ENCODE measurements around the gene CREB3L2. TPM values are rescaled to one million over a fixed set of nuclear protein-coding genes. Genes with fewer than 3 reads are reported as not detected.

CREB3L2 gene
- total and polyA plus RNA-seq, 2 donors, result 20.7 to 31.5 TPM

DNA sequence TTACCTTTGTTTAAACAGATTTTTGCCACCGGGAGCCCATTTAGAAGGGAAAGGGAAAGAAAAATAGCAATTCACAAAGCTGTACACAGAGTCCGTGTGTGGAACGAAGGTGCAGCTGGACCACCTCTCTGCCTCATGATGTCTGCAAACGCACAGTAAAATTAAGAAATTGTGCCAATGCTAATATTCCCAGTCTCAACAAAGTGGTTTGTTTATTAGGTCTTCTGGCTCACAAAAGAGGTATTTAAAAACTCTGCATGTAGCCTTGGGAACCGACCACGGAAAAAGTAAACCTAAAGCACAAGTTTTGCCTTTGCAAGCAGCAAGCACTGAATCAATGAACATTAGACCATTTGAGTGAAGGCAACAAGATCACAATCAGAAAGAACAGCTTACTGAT is 57.7 kb downstream of the CREB3L2 start:
- no peak for DNase-seq (ENCODE audit: extremely low spot score)
- Histone ChIP-seq H3K4me3 (ENCODE audit: low read depth, low read length) (no peak overlapping the region), H3K4me1 (ENCODE audit: insufficient read depth) (peaks cover 4% of the 10 kb centered on the region), H3K36me3 (ENCODE audit: insufficient read depth) (no peaks in the 10 kb centered on the region), H3K27ac (ENCODE audit: low read depth) (no peak overlapping the region)
- WGBS, result 33% methylated on average over 6 of the region's 6 CpGs

- no peak overlapping the region for H3K4me3 ChIP-seq (ENCODE audit: low read depth, low read length)
- H3K4me1 ChIP-seq (ENCODE audit: insufficient read depth), result peaks cover 4% of the 10 kb centered on the region
- DNase-seq (ENCODE audit: extremely low spot score), result no peak
- H3K36me3 ChIP-seq (ENCODE audit: insufficient read depth), result no peaks in the 10 kb centered on the region
- WGBS, result 54% methylated on average over 2 of the region's 2 CpGs
- H3K27ac ChIP-seq (ENCODE audit: low read depth), result no peak overlapping the region
Measured at GRCh38 chr7:137943132-137943551, 58.7 kb downstream of the CREB3L2 start.

DNA sequence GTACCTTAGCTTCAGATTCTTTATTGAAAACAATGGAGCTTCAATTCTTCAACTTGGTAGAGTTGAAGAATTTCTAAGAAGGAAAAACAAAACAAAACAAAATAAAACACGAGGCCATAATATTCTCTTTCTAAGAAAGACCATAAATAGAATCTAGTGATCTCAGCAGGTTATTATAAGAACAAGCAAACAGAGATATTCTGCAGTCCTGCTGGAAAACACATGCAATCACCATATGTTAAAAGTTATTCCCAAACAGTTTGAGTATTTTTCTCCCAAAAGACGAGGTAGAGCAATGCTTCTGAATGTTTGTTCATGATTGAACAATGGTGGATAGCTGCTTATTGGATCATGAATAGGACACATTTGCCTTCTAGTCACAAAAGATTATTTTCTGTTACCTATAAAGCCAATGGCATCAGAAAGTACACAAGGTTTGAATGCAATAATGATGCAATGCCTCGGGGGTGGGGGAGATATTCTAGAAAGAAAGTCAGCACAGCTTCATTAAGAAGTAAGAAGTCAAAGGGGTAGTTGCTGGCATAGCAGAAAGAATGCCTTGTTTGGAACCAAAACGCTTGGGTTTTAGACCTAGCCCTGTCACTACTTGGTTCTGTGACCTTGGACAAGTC is 59.3 kb downstream of the CREB3L2 start:
- H3K4me1 ChIP-seq (ENCODE audit: insufficient read depth), result peaks cover 4% of the 10 kb centered on the region
- WGBS, result 50% methylated on average over 4 of the region's 4 CpGs
- H3K36me3 ChIP-seq (ENCODE audit: insufficient read depth), result no peaks in the 10 kb centered on the region
- no peak overlapping the region for H3K4me3 ChIP-seq (ENCODE audit: low read depth, low read length)
- H3K27ac ChIP-seq (ENCODE audit: low read depth), result no peak overlapping the region
- no peak for DNase-seq (ENCODE audit: extremely low spot score)

- Histone ChIP-seq H3K4me1 (ENCODE audit: insufficient read depth) (peaks cover 4% of the 10 kb centered on the region), H3K4me3 (ENCODE audit: low read depth, low read length) (no peak overlapping the region), H3K36me3 (ENCODE audit: insufficient read depth) (no peaks in the 10 kb centered on the region), H3K27ac (ENCODE audit: low read depth) (no peak overlapping the region)
- DNase-seq (ENCODE audit: extremely low spot score), result no peak
- 64% methylated on average over 11 of the region's 11 CpGs for WGBS
Measured at GRCh38 chr7:137940656-137941518, 61.0 kb downstream of the CREB3L2 start.

DNA sequence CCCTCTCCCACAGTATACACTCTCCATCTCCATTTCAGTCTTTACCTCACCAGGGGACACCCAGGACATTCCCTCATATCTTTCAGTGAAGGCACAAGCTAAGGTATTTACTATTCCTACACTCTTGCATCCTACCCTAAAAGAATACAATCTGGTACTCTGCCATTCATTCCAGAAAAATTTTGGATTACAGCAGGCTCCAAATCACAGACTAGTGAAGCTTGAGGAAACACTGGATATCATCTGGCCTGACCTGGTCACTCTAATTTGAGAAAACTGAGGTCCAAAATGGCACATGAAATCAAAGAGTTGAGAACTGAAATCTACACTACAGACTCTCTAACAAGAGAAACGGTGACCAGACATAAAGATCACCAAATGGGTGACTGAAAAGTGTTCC is 61.7 kb downstream of the CREB3L2 start:
- no peak for DNase-seq (ENCODE audit: extremely low spot score)
- Histone ChIP-seq H3K4me1 (ENCODE audit: insufficient read depth) (peaks cover 4% of the 10 kb centered on the region), H3K27ac (ENCODE audit: low read depth) (no peak overlapping the region), H3K36me3 (ENCODE audit: insufficient read depth) (no peaks in the 10 kb centered on the region), H3K4me3 (ENCODE audit: low read depth, low read length) (no peak overlapping the region)
- 60% methylated on average over 1 of the region's 1 CpG for WGBS

- Histone ChIP-seq H3K4me1 (ENCODE audit: insufficient read depth) (no peaks in the 10 kb centered on the region), H3K27ac (ENCODE audit: low read depth) (no peak overlapping the region), H3K36me3 (ENCODE audit: insufficient read depth) (no peaks in the 10 kb centered on the region), H3K4me3 (ENCODE audit: low read depth, low read length) (no peak overlapping the region)
- no peak for DNase-seq (ENCODE audit: extremely low spot score)
Measured at GRCh38 chr7:137937202-137937560, 64.7 kb downstream of the CREB3L2 start.

DNA sequence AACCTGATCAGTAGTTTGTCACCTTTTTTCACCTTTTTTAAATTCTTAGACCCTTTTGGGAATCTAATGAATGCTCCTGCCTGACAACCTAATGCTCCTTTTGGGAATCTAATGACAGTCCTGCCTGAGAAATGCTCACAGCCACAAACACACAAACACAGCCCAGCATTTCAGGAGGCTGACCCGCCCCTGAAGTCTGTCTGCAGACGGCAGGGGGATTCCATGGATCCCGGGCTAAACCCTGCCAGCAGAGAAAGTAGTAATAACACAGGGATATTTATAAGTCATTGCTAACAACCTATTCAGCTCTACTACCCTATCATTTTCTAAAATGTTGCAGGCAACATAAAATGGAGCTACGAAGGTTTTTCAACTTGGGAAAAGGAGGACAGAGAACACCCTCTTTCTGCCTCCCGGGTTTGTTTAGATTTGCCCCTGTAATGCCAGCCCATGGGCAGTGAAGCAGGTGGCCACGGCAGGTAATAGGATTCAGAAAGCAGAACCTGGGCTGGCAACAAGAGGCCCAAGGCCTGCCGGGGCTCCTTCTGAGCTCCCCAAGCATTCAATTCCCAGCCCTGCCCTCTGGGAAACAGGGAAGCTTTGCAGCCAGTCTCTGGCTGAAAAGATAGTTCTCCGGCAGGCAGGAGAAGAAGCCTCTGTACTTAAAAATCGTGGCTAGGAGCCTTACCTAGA is 65.2 kb downstream of the CREB3L2 start:
- WGBS, result 63% methylated on average over 9 of the region's 9 CpGs
- Histone ChIP-seq H3K4me3 (ENCODE audit: low read depth, low read length) (no peak overlapping the region), H3K36me3 (ENCODE audit: insufficient read depth) (no peaks in the 10 kb centered on the region), H3K4me1 (ENCODE audit: insufficient read depth) (no peaks in the 10 kb centered on the region), H3K27ac (ENCODE audit: low read depth) (no peak overlapping the region)
- no peak for DNase-seq (ENCODE audit: extremely low spot score)

DNA sequence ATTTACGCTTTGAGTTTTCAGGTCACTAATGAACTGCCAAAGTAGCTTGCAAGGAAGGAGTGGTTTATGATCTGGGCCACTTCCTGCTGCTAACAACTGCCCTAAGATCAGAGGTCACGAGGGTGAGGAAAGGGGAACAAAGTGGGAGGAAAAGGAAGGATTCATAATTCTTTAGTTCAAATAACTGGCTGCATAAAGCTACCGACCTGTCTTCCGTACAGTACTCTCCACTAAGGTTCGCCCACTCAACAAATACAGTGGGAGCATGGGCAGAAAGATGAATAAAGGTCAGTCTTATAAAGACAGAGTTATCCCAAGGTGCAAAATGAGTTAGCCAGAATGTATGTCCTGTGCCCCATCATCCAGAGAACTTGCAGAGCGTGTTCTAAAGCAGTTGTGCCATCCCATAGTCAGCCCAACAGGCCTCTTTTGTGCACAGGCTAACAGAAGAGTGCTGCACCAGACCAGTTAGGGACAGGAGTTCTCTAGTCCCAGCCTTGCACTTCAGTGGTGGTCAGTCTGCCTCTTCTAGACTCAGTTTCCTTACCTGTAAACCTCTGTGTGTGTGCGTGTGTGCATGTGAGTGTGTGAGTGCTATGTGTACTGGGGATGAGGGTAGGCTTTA is 65.9 kb downstream of the CREB3L2 start:
- no peak overlapping the region for H3K4me3 ChIP-seq (ENCODE audit: low read depth, low read length)
- no peaks in the 10 kb centered on the region for H3K36me3 ChIP-seq (ENCODE audit: insufficient read depth)
- no peaks in the 10 kb centered on the region for H3K4me1 ChIP-seq (ENCODE audit: insufficient read depth)
- DNase-seq (ENCODE audit: extremely low spot score), result no peak
- no peak overlapping the region for H3K27ac ChIP-seq (ENCODE audit: low read depth)
- 84% methylated on average over 7 of the region's 7 CpGs for WGBS

- no peak for DNase-seq (ENCODE audit: extremely low spot score)
- Histone ChIP-seq H3K4me1 (ENCODE audit: insufficient read depth) (no peaks in the 10 kb centered on the region), H3K36me3 (ENCODE audit: insufficient read depth) (no peaks in the 10 kb centered on the region), H3K4me3 (ENCODE audit: low read depth, low read length) (no peak overlapping the region), H3K27ac (ENCODE audit: low read depth) (no peak overlapping the region)
- WGBS, result 66% methylated on average over 8 of the region's 8 CpGs
Measured at GRCh38 chr7:137934941-137935883, 66.7 kb downstream of the CREB3L2 start.

DNA sequence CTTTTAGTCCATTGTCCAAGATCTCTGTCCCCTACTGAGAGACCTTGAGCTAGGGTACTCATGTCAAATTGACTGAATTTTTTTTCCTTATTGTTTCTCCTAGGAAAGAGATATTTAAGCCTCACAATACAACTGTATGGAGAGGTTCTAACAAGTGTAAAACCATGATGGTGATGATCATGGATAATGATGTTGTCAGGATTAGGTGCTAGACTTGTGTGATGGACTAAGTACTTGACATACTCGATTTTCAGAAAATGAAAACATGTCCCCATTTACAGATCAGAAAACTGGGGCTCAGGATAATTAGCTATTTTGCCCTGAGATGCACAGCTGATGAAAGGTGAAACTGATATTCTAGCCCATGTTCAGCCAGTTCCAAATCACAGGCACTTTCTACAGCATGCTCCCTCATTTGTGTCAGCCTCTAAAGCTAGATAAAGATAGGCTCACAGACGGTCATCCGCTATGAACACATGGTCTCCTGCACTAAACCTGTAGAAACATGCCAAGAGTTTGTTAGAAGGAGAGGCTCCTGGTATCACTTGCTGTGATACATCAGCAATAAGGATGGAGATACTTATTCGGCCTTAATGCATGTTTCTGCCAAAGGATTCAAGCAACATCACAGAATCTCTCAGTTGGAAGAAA is 67.6 kb downstream of the CREB3L2 start:
- no peak for DNase-seq (ENCODE audit: extremely low spot score)
- 76% methylated on average over 4 of the region's 4 CpGs for WGBS
- no peaks in the 10 kb centered on the region for H3K4me1 ChIP-seq (ENCODE audit: insufficient read depth)
- H3K4me3 ChIP-seq (ENCODE audit: low read depth, low read length), result no peak overlapping the region
- no peaks in the 10 kb centered on the region for H3K36me3 ChIP-seq (ENCODE audit: insufficient read depth)
- no peak overlapping the region for H3K27ac ChIP-seq (ENCODE audit: low read depth)

DNA sequence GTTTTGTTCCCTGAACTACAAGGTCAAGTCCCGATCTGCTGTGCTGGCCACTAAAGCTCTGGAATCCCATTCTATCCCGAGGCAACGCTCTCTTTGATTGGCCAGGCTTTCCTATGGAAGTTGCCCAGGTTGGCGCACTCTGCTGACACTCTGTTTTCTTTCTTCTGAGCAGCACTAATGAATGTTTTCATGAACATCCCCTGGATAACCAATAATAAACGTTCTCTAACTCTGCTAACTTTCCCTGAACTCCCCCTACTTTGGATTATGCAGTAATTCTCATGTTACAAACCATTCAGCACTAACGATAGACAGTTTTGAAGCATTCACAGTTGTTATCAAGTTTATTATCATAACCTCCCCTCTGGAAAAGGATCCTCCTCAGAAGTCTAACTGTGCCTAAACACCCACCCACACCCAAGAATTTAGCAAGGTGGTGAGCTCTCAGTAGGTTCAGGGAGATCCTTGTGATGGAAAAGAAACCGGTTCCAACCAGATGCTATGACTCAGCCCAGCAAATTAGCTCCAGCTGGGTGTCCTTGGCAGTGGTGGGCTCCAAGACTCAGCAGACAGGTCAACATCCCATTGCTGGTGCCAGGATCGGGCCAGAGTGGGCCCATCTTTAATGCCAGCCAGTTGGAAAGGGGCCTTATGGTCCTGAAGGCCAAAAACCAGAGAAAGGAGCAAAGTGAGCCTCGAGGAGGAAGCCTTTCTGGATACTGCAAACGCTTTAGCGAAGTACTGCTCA is 68.4 kb downstream of the CREB3L2 start:
- no peaks in the 10 kb centered on the region for H3K4me1 ChIP-seq (ENCODE audit: insufficient read depth)
- DNase-seq (ENCODE audit: extremely low spot score), result no peak
- no peak overlapping the region for H3K27ac ChIP-seq (ENCODE audit: low read depth)
- WGBS, result 60% methylated on average over 11 of the region's 11 CpGs
- no peak overlapping the region for H3K4me3 ChIP-seq (ENCODE audit: low read depth, low read length)
- no peaks in the 10 kb centered on the region for H3K36me3 ChIP-seq (ENCODE audit: insufficient read depth)

DNA sequence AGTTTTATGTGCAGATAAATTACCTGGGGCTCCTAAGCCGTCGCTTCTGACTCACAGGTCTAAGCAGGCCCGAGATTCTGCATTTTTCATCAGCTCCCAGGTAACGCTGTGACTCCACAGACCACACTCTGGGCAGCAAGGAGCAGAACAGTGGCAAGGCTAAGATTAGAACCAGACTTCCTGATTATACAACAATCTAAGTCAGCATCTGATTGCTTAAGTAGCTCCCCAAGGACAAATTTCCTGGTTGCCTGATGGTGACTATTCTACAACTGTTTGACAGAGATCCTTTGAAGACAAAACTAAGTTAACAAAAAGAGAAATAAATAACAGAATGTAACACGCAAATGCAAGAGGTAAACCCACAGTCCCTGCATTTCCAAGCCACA is 69.0 kb downstream of the CREB3L2 start:
- no peak overlapping the region for H3K4me3 ChIP-seq (ENCODE audit: low read depth, low read length)
- 66% methylated on average over 5 of the region's 5 CpGs for WGBS
- H3K4me1 ChIP-seq (ENCODE audit: insufficient read depth), result no peaks in the 10 kb centered on the region
- H3K36me3 ChIP-seq (ENCODE audit: insufficient read depth), result no peaks in the 10 kb centered on the region
- no peak for DNase-seq (ENCODE audit: extremely low spot score)
- H3K27ac ChIP-seq (ENCODE audit: low read depth), result no peak overlapping the region

All from urinary bladder (tissue), 4 donors.